NCI-H1105 treated with DMSO at 0.1 percent for 48 hours (cell line): ENCODE measurements around the gene AGPAT4.
"Not testable (repeated sequence)": the region's sequence is repeated elsewhere in the genome, so short reads cannot be mapped to it uniquely, and the experiment has no call there.

Experiments used
- DNase-seq: peaks from one replicate; lab custom pipeline; 2025; lab: John Stamatoyannopoulos, UW

AGPAT4 gene

GRCh38 chr6:161138543-161139303 is 135.1 kb downstream of the AGPAT4 start:
- DNase-seq, result no peak

DNA sequence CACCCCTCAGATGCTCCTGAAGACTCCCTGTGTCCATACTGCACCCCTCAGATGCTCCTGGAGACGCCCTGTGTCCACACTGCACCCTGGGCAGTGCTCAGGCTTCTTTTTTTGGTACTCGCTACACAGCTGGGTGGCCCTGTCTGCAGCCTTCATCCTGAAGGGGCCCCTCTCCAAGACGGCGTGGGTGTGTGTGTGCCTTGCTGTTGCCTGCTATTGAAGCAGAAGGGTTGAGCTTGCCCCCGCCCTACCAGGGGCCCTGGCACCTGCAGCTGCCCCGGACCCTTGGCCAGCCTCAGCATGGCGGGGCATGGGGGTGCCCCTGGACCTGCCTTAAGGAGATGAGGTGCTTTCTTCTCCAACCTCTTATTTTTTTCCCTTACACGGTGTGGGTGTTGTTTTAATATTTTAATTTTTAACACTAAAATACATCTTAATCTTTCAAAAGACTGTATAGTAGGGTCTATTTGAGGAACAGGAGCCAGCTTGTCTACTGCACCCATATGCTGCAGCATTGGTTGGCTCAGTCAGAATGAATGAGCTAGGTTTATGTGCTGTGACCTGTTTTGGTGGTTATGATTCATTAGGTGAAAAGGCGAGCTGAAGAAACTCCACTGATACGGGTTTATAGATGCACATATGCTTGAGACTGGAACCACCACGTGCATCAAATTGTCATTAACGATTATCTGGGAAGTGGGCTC is 135.9 kb downstream of the AGPAT4 start:
- no peak for DNase-seq

- no peak for DNase-seq
Measured at GRCh38 chr6:161137320-161137719, 136.5 kb downstream of the AGPAT4 start.

- no peak for DNase-seq
Measured at GRCh38 chr6:161136655-161137054, 137.2 kb downstream of the AGPAT4 start.

DNA sequence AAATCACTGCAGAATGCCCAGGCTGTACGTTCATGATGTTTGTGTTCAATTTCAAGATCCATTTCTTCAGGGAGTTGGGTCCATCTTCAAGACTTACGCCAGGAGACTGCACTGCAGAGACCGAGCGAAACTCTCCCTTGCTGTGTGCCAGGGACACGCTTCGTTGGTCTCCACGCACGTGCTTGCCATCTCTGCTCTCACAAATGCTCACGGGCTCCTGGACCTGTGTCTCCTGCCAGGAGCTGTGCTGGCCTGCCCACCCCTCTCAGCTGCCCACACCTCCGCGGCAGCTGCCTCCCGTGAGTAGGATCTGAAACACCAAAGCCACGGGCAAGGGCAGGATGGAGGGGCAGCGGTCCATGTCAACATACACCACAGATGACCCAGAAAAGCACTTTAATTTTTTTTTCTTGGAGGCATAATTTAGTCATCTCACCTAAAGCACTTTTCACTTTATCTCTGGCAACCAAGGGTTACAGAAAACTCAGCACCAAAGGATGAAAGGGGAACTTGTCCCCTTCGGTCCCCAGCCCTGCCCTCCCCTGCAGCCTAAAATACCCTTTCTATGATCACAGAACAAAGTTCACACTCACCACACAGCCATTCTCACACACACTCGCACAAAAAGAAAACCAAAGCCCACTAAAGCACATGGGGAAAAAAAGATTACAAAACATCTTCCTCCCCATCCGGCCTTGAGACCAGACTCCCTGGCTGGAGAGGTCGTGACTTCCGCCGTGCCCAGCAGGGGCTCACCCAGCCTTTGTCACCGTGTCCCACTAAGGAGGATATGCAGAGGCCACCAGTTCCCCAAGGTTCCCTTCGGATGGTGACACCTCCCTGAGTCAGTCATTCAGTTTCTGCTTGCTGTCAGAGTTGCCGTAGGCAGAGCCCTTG is 137.9 kb downstream of the AGPAT4 start:
- no peak for DNase-seq

DNA sequence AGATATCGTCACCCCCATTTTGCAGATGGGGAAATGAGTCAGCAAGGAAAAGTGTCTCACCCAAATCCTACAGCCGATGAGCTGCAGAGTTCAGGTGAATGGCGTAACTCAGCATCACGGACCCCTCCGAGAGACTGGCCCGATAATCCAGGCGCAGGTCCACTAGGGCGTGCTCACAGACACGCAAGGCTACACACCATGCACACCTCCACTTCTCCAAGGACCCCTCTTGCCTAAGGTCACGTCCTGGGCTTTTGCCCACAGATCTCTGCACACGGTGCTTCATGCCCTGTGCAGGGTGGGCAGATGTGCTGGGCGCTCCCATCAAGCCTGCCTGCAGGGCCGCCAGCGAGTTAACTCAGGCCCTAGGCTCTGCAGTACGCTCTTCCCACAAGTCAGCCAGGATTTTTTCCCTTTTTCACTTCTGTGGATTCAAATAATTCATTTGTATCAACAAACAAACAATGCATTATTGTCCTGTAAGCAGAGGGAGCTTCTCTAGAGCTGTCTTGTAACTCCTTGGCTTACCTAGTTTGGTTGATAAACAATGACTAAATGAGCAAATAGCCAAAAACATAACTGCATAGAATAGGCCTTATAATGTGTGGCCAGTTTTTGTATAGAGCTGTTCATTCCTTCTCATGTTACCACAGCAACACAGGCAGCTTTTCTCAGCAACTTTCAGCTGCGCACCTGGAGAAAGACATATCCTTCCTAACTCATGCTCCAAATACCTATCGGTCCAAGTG is 139.1 kb downstream of the AGPAT4 start:
- no peak for DNase-seq

DNA sequence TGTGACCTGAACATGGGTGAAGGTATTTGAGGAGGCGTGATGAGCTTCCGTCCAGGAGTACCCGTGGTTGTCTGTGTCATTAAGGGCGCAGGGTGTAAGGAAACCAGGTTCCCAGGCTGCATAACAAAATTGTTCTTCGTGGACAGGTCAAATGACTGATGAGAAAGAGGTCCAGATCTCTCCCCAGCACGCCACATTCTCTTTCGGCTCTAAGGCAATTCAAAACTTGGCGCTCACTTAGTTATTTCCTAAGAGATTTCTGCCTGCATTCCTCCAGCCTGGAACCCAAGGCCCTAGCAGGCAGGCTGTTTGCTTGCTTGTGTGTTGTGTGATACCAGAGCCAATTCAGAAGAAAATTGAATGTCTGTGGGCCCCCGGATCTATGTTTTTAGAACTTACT is 139.9 kb downstream of the AGPAT4 start:
- no peak for DNase-seq

- DNase-seq, result no peak
Measured at GRCh38 chr6:161132384-161132783, 141.5 kb downstream of the AGPAT4 start.

DNA sequence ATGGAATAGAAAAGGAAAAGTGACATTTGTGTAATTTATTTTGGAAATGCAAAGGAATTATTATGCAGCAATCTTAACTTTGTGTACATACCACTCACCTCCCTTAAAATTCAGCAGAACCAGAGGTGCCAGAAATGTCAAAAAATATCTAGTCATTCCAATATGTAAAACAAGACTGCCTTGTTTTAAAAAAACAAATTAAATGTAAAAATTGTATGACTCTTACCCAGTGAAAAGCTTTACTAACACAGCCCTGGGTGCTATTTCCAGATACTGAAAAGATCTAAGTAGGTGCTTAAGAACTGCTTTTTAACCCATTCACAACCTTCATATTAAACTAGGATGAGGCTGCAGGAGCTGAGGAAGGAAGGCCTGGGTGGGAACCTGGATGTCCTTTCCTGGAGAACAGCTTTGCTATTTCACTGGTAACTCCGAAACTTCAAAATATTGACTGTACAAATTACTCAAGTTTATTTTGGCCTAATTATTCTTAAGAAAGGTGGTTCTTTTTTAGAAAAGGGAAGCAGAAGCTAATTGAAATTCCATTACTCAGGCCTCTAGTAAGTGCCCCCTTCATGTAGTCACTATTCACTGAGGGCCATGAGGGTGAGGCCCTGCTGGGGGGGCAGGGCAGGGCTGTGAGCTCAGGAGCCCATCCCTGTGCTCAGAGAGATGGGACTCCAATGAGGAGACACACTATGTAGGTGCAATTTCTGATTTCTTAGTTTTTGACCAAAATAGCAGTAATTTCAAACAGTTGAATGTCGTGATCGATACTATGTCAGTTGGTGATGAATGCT is 142.7 kb downstream of the AGPAT4 start:
- no peak for DNase-seq

DNA sequence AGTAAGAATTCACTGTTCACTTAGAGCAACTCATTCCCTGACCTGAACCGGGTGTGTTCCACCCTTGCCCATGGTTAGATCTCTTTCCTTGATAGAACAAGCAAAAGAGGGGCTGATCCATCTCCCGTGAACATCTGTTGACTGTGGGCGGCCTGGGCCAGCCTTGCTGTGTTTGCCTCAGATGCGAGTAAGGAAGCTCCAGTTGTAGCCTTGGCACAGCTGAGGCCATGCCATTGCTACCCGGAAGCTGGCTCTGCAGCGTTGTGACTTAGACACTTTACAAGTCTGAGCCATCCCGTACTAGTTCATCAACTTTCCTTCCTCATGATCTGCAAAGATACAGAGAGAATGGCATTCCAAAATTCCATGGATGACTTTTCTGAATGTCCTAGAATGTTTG is 143.3 kb downstream of the AGPAT4 start:
- DNase-seq, result no peak

GRCh38 chr6:161128680-161129196 is 145.1 kb downstream of the AGPAT4 start:
- no peak for DNase-seq

DNA sequence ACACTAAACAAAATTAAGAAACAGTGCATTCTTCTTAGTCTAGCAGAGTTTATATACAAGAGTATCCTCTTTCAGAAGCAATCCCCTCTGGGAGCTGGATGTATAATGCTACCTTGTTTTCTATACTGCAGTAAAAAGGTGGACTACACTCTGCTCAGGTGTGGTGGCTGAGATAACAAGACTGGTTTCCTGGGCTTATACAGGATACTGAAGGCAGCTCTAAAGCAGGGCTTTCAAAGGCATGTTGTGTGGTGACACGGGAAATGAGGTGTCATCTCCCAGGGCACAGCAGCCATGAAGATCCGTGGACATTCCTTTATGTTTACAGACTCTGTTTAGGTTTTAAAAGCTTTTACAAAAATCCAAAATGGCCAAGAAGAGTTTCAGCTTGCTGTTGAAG is 145.6 kb downstream of the AGPAT4 start:
- no peak for DNase-seq

DNA sequence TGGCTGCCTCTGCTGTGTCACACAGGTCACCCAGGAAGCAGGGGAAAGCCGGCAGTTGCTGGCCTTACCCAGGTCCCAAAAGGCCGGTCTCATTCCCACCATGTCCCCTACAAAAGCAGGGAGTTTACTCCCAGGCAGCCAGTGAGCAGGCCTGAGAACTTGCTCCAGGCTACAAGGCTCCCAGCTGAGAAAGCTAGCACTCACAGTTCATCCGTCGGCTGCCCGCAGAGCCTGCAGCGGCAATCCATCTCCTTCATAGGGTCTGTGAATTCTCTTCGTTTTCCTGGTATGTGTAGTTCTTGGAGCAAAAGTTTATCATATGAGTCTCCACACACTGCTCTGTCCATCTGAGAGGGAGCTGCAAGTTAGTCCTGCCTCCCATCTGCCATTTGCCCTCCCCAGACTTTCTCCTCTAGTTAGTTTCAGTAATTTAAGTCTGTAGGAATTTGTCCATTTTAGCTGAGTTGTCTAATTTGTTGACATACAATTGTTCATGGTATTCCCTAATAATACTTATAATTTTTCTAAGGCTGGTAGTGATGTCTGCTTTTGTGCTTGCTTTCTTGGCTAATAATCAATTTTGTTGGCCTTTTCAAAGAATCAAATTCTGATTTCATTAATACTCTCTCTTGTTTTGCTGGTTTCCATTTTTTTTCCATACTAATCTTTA is 146.7 kb downstream of the AGPAT4 start:
- no peak for DNase-seq

GRCh38 chr6:161125591-161125990 is 148.3 kb downstream of the AGPAT4 start:
- DNase-seq, result no peak

DNA sequence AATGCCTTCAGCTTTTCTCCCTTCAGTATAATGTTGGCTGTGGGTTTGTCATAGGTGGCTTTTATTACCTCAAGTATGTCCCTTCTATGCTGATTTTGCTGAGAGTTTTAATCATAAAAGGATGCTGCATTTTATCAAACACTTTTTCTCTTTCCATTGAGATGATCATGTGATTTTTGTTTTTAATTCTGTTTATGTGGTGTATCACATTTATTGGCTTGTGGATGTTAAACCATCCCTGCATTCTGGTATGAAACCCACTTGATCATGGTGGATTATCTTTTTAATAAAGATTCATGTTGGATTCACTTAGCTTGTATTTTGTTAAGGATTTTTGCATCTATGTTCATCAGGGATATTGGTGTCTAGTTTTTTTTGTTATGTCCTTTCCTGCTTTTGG is 150.5 kb downstream of the AGPAT4 start:
- not testable (repeated sequence) for DNase-seq

GRCh38 chr6:161117942-161118341 is 155.9 kb downstream of the AGPAT4 start:
- DNase-seq, result no peak

- DNase-seq, result no peak
Measured at GRCh38 chr6:161117308-161117707, 156.6 kb downstream of the AGPAT4 start.

DNA sequence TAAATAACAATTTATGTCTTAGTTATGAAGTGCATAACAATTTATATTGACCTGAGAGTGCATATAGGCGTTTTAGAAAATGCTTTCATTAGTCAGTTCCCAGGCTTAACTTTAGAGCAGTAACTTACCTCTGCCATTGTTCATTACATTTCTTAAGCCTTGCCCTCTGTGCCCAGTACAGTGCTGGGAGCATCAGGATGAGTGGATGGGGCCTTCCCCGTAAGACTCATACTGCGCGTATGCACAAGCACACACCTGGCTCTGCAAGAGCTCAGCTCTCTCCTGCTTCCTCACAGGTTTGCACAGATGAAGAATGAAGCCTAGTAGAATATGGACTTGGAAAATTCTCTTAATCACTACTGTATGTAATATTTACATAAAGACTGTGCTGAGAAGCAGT is 157.3 kb downstream of the AGPAT4 start:
- no peak for DNase-seq

GRCh38 chr6:161115468-161115867 is 158.4 kb downstream of the AGPAT4 start:
- DNase-seq, result no peak

DNA sequence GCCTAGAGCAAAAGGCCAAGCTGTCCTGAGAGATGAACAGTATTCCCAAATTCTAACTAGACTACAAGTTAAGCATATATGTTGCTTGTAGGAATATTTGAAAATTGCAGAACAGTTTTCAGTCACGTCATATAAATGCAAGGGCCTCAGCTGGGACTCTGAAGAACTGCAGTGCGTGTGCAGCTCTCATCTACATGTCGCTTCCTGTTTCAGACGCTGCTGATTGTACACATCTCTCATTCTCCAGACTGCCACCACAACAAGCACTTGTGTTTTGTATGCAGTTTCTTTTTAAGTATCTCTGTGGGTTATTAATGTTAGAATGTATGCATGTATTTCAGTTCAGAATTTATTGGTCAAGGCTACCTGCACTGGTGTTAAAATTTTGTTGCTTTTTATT is 162.6 kb downstream of the AGPAT4 start:
- no peak for DNase-seq
